GM12878 (cell line): ENCODE measurements around the gene PARP11. TPM values are rescaled to one million over a fixed set of nuclear protein-coding genes. Genes with fewer than 3 reads are reported as not detected.

ENCODE experiments used
- ATAC-seq: fragments of 200-7000 bp; cut with Tn5 transposase; 3 replicates; pipeline ENCODE4 v1.9.1; 2020; ENCODE audit warnings: mild to moderate bottlenecking, moderate library complexity
- BruUV-seq: library from RNA; stranded (reverse); fragments of 400-500 nt; replicated peaks from 2 replicates; lab custom pipeline; 2021; lab: Mats Ljungman, UMichigan
- CTCF ChIA-PET: fragments of 300-600 bp; sonication (Branson Sonifier 250); formaldehyde crosslinking; extraction: SDS; loops from one replicate; lab custom pipeline; 2021; ENCODE audit warnings: inconsistent platforms; lab: Yijun Ruan, JAX
- POLR2A ChIA-PET: fragments of 350-600 bp; formaldehyde crosslinking; extraction: SDS; loops from one replicate; lab custom pipeline; 2021; ENCODE audit warnings: inconsistent platforms; lab: Charles Lee
- RAD21 ChIA-PET: fragments of 300-600 bp; sonication (Branson Sonifier 250); formaldehyde crosslinking; loops from one replicate; lab custom pipeline; 2023; ENCODE audit warnings: antibody characterized with exemption; ENCODE audit not compliant: unreplicated experiment; lab: Charles Lee
- SMC1A ChIA-PET: fragments of 300-600 bp; sonication (Branson Sonifier 250); formaldehyde crosslinking; loops from one replicate; lab custom pipeline; 2023; ENCODE audit not compliant: unreplicated experiment, uncharacterized antibody; lab: Charles Lee
- DNase-seq: peaks from one replicate; pipeline ENCODE4 v3.0.0-alpha.2; 2011; ENCODE audit warnings: low read depth, low spot score
- FAIRE-seq: peaks from 3 replicates; lab custom pipeline; 2011; peaks lifted over from hg19 to GRCh38; lab: Jason Lieb, UNC
- H2AFZ ChIP-seq: 2 replicates; pipeline ENCODE4 v1.6.0; 2011; ENCODE audit warnings: low read depth, low read length, control low read depth; ENCODE audit not compliant: control insufficient read depth
- H3K27ac ChIP-seq: 2 replicates; pipeline ENCODE4 v1.5.1; 2011; ENCODE audit warnings: control low read depth; ENCODE audit not compliant: control insufficient read depth, insufficient read depth
- H3K27me3 ChIP-seq, 2 experiments: replicated peaks in 1 of 2; 2 replicates each; pipeline versions ENCODE4 v1.6.0 to v1.6.1; 2011; ENCODE audit warnings: low read length in 1 of 2; ENCODE audit not compliant: control insufficient read depth in 2 of 2, insufficient read depth in 2 of 2
- H3K36me3 ChIP-seq, 2 experiments: 2 replicates each; pipeline ENCODE4 v1.5.1; 2011; ENCODE audit warnings: low read length in 1 of 2; ENCODE audit not compliant: control insufficient read depth in 2 of 2, insufficient read depth in 2 of 2
- H3K4me1 ChIP-seq: 2 replicates; pipeline ENCODE4 v1.6.1; 2011; ENCODE audit warnings: mild to moderate bottlenecking, low read length, moderate library complexity, mixed read lengths; ENCODE audit not compliant: control insufficient read depth, insufficient read depth
- H3K4me2 ChIP-seq: 2 replicates; pipeline ENCODE4 v1.6.0; 2011; ENCODE audit warnings: control low read depth; ENCODE audit not compliant: control insufficient read depth, insufficient read depth
- H3K4me3 ChIP-seq: fragments of 200-600 bp; sonication (generic); 2 replicates; pipeline ENCODE4 v1.5.1; 2016
- H3K79me2 ChIP-seq: 2 replicates; pipeline ENCODE4 v1.6.0; 2011; ENCODE audit warnings: low read length; ENCODE audit not compliant: control insufficient read depth, insufficient read depth
- H3K9ac ChIP-seq: 2 replicates; pipeline ENCODE4 v1.8.0; 2011; ENCODE audit warnings: low read length, control low read depth, mixed read lengths; ENCODE audit not compliant: control insufficient read depth, insufficient read depth
- H3K9me3 ChIP-seq: replicated peaks from 3 replicates; pipeline ENCODE4 v1.5.1; 2011; ENCODE audit warnings: mild to moderate bottlenecking, low read length; ENCODE audit not compliant: control insufficient read depth, insufficient read depth
- H4K20me1 ChIP-seq: 2 replicates; pipeline ENCODE4 v1.6.0; 2011; ENCODE audit not compliant: control insufficient read depth, insufficient read depth
- BHLHE40 ChIP-seq, 2 experiments: fragments of 450-650 bp in 1 of 2; IDR thresholded peaks; 2 replicates each; pipeline ENCODE4 v1.6.1; 2011 to 2017; ENCODE audit warnings: low read depth in 2 of 2, borderline replicate concordance in 1 of 2, improper control_type of control experiment in 1 of 2, low read length in 1 of 2, mild to moderate bottlenecking in 1 of 2
- CBFB ChIP-seq: IDR thresholded peaks from 2 replicates; pipeline ENCODE4 v1.6.1; 2016; ENCODE audit warnings: antibody characterized with exemption, low read depth
- EED ChIP-seq: sonication (generic); IDR thresholded peaks from 2 replicates; pipeline ENCODE4 v1.6.1; 2016; ENCODE audit warnings: antibody characterized with exemption, low read depth
- EGR1 ChIP-seq, 2 experiments: IDR thresholded peaks; 1 replicate in 1 of 2; 2 replicates in 1 of 2; pipeline ENCODE4 v1.6.1; 2011 to 2012; ENCODE audit warnings: low read depth in 2 of 2, low read length in 2 of 2, borderline replicate concordance in 1 of 2, mild to moderate bottlenecking in 1 of 2, moderate library complexity in 1 of 2
- ETV6 ChIP-seq, 2 experiments: fragments of 450-650 bp in 1 of 2; IDR thresholded peaks in 1 of 2; conservative IDR thresholded peaks in 1 of 2; 2 replicates each; pipeline ENCODE4 v1.6.1; 2014; ENCODE audit warnings: antibody characterized with exemption in 1 of 2, borderline replicate concordance in 1 of 2, low read depth in 1 of 2, mild to moderate bottlenecking in 1 of 2, moderate library complexity in 1 of 2
- HDGF ChIP-seq: fragments of 450-650 bp; IDR thresholded peaks from 2 replicates; pipeline ENCODE4 v1.6.1; 2016; ENCODE audit warnings: antibody characterized with exemption
- IKZF1 ChIP-seq: fragments of 450-650 bp; conservative IDR thresholded peaks from 2 replicates; pipeline ENCODE4 v1.6.1; 2017; ENCODE audit warnings: antibody characterized with exemption, mild to moderate bottlenecking
- IKZF2 ChIP-seq, 2 experiments: fragments of 450-650 bp; IDR thresholded peaks; 2 replicates each; pipeline ENCODE4 v1.6.1; 2017; ENCODE audit warnings: mild to moderate bottlenecking in 2 of 2, moderate library complexity in 2 of 2
- JUNB ChIP-seq: IDR thresholded peaks from 2 replicates; pipeline ENCODE4 v1.6.1; 2016; ENCODE audit warnings: antibody characterized with exemption, mild to moderate bottlenecking
- MTA2 ChIP-seq: fragments of 450-650 bp; IDR thresholded peaks from 2 replicates; pipeline ENCODE4 v1.6.1; 2016; ENCODE audit warnings: low read depth, mild to moderate bottlenecking, moderate library complexity
- NFIC ChIP-seq: IDR thresholded peaks from 2 replicates; pipeline ENCODE4 v1.6.1; 2012; ENCODE audit warnings: low read depth, mild to moderate bottlenecking, inconsistent platforms, low read length, moderate library complexity
- PAX5 ChIP-seq: IDR thresholded peaks from 2 replicates; pipeline ENCODE4 v1.6.1; 2011; ENCODE audit warnings: low read depth, low read length, borderline replicate concordance
- PKNOX1 ChIP-seq: fragments of 450-650 bp; IDR thresholded peaks from 2 replicates; pipeline ENCODE4 v1.6.1; 2016; ENCODE audit warnings: mild to moderate bottlenecking
- POU2F2 ChIP-seq: IDR thresholded peaks from 3 replicates; pipeline ENCODE4 v1.6.1; 2011; ENCODE audit warnings: low read depth, mild to moderate bottlenecking, low read length, borderline replicate concordance
- RUNX3 ChIP-seq: IDR thresholded peaks from 2 replicates; pipeline ENCODE4 v1.6.1; 2012; ENCODE audit warnings: low read length, inconsistent platforms
- SMAD1 ChIP-seq: fragments of 450-650 bp; IDR thresholded peaks from 2 replicates; pipeline ENCODE4 v1.6.1; 2018; ENCODE audit warnings: mild to moderate bottlenecking, low read depth; ENCODE audit not compliant: partially characterized antibody
- ZNF217 ChIP-seq: fragments of 450-650 bp; IDR thresholded peaks from 2 replicates; pipeline ENCODE4 v1.6.1; 2017; ENCODE audit warnings: antibody characterized with exemption, mild to moderate bottlenecking
- ZZZ3 ChIP-seq: IDR thresholded peaks from 2 replicates; pipeline ENCODE4 v1.6.1; 2011; ENCODE audit warnings: low read depth; ENCODE audit not compliant: control insufficient read depth, insufficient read length
- WGBS: methylation state at CpG from one replicate; pipeline ENCODE4 v1.1.6; 2016; ENCODE audit warnings: low lambda C conversion rate; ENCODE audit not compliant: insufficient replicate concordance, insufficient coverage; ENCODE audit errors: missing lambda C conversion rate; 5-methylcytosine and 5-hydroxymethylcytosine counted together
- in situ Hi-C: fragments of 300-500 bp; cut with MboI; formaldehyde crosslinking; loops from 9 replicates; pipeline ENCODE4 v1.14.3; 2018; ENCODE audit warnings: mixed read lengths
- intact Hi-C: fragments of 100-400 bp; cut with micrococcal nuclease; formaldehyde crosslinking; loops from one replicate; pipeline ENCODE4 v1.14.2; 2022; ENCODE audit not compliant: unreplicated experiment
- polyA plus RNA-seq, 11 experiments: library from polyadenylated mRNA; depleted of rRNA in 4 of 11; unstranded in 6 of 11; stranded (reverse) in 5 of 11; fragments of >200 nt; fragmentation: Nextera tagmentation in 4 of 11; fragmentation: Illumina TruSeq in 1 of 11; extraction: Ambion mirVana in 4 of 11; extraction: Trizol in 1 of 11; gene quantifications; 1 replicate in 1 of 11; 2 replicates in 10 of 11; pipeline versions ENCODE4 v1.2.1 to v1.2.3, GENCODE V29; 2011 to 2016; ENCODE audit warnings: inconsistent platforms in 2 of 11, missing spikeins in 2 of 11, low read depth in 1 of 11
- total RNA-seq, 4 experiments: library from RNA; depleted of rRNA in 3 of 4; stranded (reverse); fragments of >200 nt in 3 of 4; fragmentation: Illumina TruSeq in 1 of 4; extraction: Trizol in 1 of 4; gene quantifications; 2 replicates each; pipeline versions ENCODE4 v1.2.1 to v1.2.3, GENCODE V29; 2013 to 2021
- TF ChIP-seq, protein P1 (sequence below): fragments of 450-650 bp; IDR thresholded peaks from 2 replicates; pipeline ENCODE4 v1.6.1; 2017; ENCODE audit warnings: low read depth, mild to moderate bottlenecking, moderate library complexity
- TF ChIP-seq, protein P2 (sequence below): fragments of 150-350 bp; IDR thresholded peaks from 2 replicates; pipeline ENCODE4 v1.6.1; 2014; ENCODE audit warnings: mild to moderate bottlenecking, low read depth, low read length

The PARP11 gene
- total and polyA plus RNA-seq, 10 of the 15 experiments (the other 5 are each of a cell fraction or from before 2014, with no cell fraction given), result 3.0 to 14.1 (median 6.3) TPM

DNA sequence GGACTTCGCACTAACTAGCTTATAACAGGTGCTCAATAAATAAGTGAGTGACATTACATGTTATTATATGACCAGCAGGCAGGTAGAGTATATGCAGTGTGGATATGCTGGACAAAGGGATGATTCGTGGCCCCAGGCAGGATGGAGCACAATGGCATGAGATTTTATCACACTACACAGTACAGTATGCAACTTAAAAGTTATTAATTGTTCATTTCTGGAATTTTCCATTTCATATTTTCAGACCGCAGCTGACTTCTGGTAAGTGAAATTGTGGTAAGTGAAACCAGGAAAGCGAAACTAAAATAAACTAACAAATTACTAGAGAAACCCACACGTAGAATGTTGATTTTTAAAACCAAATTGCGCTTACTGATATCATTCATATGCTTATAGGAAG, 3.3 kb downstream of the PARP11 start:
- H3K4me1 ChIP-seq, result peaks cover 13% of the 10 kb centered on the region
- RAD21 ChIA-PET, result interaction anchor here (1.3 kb wide), 1 partner anchor 42 kb away, joined by 4 read pairs; no protein-coding TSS in a partner anchor
- in situ Hi-C loops (no loop called here), intact Hi-C loops (loop anchor here (5.0 kb wide), 2 partner anchors 118 to 402 kb away; partner anchors contain the start of genes CCND2 and CRACR2A)
- FAIRE-seq (peak; percentile 13), DNase-seq (no peak), ATAC-seq (peak; percentile 15)
- peak overlapping the region; percentile 83 for H3K4me2 ChIP-seq
- H2AFZ ChIP-seq, result no peak overlapping the region
- peak overlapping the region; percentile 42 for H3K4me3 ChIP-seq
- peak overlapping the region; percentile 15; the same call in 1 of the 2 replicates for H3K9ac ChIP-seq
- BruUV-seq, result no TSS peak
- no peaks in the 10 kb centered on the region for H3K36me3 ChIP-seq
- no peaks in the 10 kb centered on the region for H4K20me1 ChIP-seq
- CTCF ChIA-PET, result interaction anchor here (0.7 to 1.3 kb wide), 3 partner anchors 14 to 41 kb away, joined by 3 to 4 read pairs (median 3); no protein-coding TSS in a partner anchor
- no peaks in the 10 kb centered on the region; the same call in 1 of the 3 replicates for H3K9me3 ChIP-seq
- H3K27ac ChIP-seq, result 0 out of 2 replicates have a peak overlapping the region, but pooled peaks have one; percentile 31
- POLR2A ChIA-PET, result no interaction called here
- WGBS, result 7% methylated on average over 6 of the region's 6 CpGs
- SMC1A ChIA-PET, result interaction anchor here (0.8 to 1.2 kb wide), 3 partner anchors 16 to 41 kb away, joined by 3 to 6 read pairs (median 4); no protein-coding TSS in a partner anchor
- peaks cover 32% of the 10 kb centered on the region for H3K79me2 ChIP-seq
- H3K27me3 ChIP-seq, result no peaks in the 10 kb centered on the region
- TF ChIP-seq SMAD1, result no peak
- TF ChIP-seq CBFB, result 0 out of 2 replicates have a peak, but pooled peaks have one; percentile 29
- TF ChIP-seq POU2F2, result no peak
- TF ChIP-seq MTA2, result peak; percentile 55; the same call in 1 of the 2 replicates
- peak; percentile 67 to 73; a peak in 3 of 4 replicates for TF ChIP-seq IKZF2 (IDR thresholded peaks at IDR 0.05)
- no peak for TF ChIP-seq PAX5
- TF ChIP-seq, protein P1, sequence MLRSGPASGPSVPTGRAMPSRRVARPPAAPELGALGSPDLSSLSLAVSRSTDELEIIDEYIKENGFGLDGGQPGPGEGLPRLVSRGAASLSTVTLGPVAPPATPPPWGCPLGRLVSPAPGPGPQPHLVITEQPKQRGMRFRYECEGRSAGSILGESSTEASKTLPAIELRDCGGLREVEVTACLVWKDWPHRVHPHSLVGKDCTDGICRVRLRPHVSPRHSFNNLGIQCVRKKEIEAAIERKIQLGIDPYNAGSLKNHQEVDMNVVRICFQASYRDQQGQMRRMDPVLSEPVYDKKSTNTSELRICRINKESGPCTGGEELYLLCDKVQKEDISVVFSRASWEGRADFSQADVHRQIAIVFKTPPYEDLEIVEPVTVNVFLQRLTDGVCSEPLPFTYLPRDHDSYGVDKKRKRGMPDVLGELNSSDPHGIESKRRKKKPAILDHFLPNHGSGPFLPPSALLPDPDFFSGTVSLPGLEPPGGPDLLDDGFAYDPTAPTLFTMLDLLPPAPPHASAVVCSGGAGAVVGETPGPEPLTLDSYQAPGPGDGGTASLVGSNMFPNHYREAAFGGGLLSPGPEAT, result peak; percentile 43; the same call in 1 of the 2 replicates
- no peak for TF ChIP-seq EGR1 (IDR thresholded peaks at IDR 0.05; ENCODE audit: borderline replicate concordance in 1 of 2, low read depth in 2 of 2, low read length in 2 of 2)
- peak; percentile 57; the same call in 1 of the 2 replicates for TF ChIP-seq NFIC
- no peak for TF ChIP-seq ZZZ3
- 0 out of 2 replicates have a peak, but pooled peaks have one; percentile 19 for TF ChIP-seq EED
- TF ChIP-seq BHLHE40 (IDR thresholded peaks at IDR 0.05; ENCODE audit: borderline replicate concordance in 1 of 2, low read depth in 2 of 2, low read length in 1 of 2), result 0 out of 4 replicates have a peak, but pooled peaks of 1 of the 2 experiments have one; percentile 23
- 0 out of 2 replicates have a peak, but pooled peaks have one; percentile 68 for TF ChIP-seq ZNF217
- TF ChIP-seq ETV6 (conservative IDR thresholded peaks at IDR 0.05 in 1 of 2, IDR thresholded peaks at IDR 0.05 in 1 of 2; ENCODE audit: borderline replicate concordance in 1 of 2, low read depth in 1 of 2), result peak in 1 of 2 experiments; percentile 48; a peak in 1 of 4 replicates
- TF ChIP-seq RUNX3, result peak; percentile 91
- 0 out of 2 replicates have a peak, but pooled peaks have one; percentile 23 for TF ChIP-seq PKNOX1
- no peak for TF ChIP-seq HDGF
- TF ChIP-seq, protein P2, sequence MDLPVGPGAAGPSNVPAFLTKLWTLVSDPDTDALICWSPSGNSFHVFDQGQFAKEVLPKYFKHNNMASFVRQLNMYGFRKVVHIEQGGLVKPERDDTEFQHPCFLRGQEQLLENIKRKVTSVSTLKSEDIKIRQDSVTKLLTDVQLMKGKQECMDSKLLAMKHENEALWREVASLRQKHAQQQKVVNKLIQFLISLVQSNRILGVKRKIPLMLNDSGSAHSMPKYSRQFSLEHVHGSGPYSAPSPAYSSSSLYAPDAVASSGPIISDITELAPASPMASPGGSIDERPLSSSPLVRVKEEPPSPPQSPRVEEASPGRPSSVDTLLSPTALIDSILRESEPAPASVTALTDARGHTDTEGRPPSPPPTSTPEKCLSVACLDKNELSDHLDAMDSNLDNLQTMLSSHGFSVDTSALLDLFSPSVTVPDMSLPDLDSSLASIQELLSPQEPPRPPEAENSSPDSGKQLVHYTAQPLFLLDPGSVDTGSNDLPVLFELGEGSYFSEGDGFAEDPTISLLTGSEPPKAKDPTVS, result 0 out of 2 replicates have a peak, but pooled peaks have one; percentile 23
- TF ChIP-seq JUNB, result peak; percentile 58
- peak; percentile 70; the same call in 1 of the 2 replicates for TF ChIP-seq IKZF1
